ENCODE measurements around the gene ADGRF4.
A peak's percentile ranks its signal among the peaks of the same experiment; 100 is the strongest.

The ADGRF4 gene

GRCh38 chr6:47680051-47680450 lies 18.3 kb upstream of the ADGRF4 start:
- no peak for DNase-seq
- intact Hi-C loops (cut with DNase I): no loop called here

- DNase-seq: no peak
- intact Hi-C loops (cut with DNase I): no loop called here
Measured at GRCh38 chr6:47680724-47681123, 17.7 kb upstream of the ADGRF4 start.

- intact Hi-C loops (cut with DNase I): no loop called here
- peak in 5 of 10 donors; percentile 24 to 86 (median 44) for DNase-seq
Measured at GRCh38 chr6:47681201-47681990, 17.0 kb upstream of the ADGRF4 start.

GRCh38 chr6:47686411-47686810 lies 12.0 kb upstream of the ADGRF4 start:
- DNase-seq: no peak
- intact Hi-C loops (cut with DNase I): no loop called here

GRCh38 chr6:47687432-47687831 lies 10.9 kb upstream of the ADGRF4 start:
- intact Hi-C loops (cut with DNase I): no loop called here
- no peak for DNase-seq

- intact Hi-C loops (cut with DNase I): no loop called here
- DNase-seq: no peak
Measured at GRCh38 chr6:47690214-47690613, 8.2 kb upstream of the ADGRF4 start.

DNA sequence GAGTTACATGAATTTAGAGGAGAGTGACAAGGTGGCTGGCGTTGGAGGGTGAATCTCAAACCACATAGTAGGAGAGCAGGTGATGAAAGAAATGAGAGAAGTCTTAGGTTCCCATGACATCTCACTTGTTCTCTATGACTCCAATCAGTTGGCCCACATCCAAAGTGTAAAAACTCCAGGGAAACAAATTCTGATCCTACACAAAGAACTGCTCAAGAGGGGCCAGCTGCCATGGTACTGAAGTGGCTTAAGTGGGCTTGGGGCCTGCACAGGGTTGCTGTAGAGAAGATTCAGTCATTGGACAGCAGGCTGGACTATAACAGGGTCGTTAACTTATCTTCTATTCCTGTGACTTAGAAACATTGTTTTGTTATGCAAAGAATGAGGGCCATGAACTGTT lies 7.6 kb upstream of the ADGRF4 start:
- intact Hi-C loops (cut with DNase I): no loop called here
- DNase-seq: no peak

DNA sequence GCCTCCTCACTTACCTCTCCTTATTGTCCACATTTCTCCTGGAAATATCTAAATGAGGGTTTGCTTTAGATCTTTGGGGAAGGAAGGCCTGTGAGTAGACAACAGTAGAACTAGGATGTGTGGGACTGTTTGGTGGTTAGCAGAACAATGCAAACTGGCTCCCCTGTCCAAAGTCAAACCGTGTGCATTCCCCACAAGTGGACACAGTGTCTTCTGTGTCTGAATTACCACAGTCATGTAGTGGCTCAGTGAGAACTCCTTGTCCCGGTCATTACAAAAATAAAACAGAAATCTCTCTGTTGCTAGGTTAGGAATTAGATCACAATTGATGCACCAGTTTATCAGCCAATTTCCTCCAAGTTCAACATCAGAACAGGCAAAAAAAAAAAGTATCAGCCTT lies 455 bp upstream of the ADGRF4 start:
- intact Hi-C loops (cut with DNase I): no loop called here
- no peak for DNase-seq

GRCh38 chr6:47700053-47700452 lies 1.7 kb downstream of the ADGRF4 start:
- intact Hi-C loops (cut with DNase I): no loop called here
- peak in 1 of 10 donors; percentile 16 for DNase-seq

DNA sequence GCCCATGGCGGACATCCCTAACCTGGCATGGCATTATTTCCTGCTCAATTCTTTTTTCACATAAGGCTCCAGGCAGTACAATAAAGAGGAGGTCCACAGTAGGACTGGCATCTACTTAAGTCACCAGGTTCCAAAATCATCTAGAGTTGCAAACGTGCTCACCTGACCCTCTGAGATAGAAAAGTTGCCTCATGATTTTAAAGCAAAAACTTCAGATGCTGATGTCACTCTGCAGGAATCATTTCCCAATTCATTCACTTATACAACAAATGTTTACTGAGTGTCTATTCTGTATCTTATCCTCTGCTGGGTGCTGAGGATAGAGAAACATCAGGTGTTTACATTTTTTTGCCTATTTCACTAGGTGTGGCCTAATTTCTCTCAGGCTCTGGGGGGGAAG lies 2.2 kb downstream of the ADGRF4 start:
- intact Hi-C loops (cut with DNase I): no loop called here

GRCh38 chr6:47701363-47701762 lies 3.0 kb downstream of the ADGRF4 start:
- DNase-seq: no peak

More for the DNA sequence above, 2.2 kb downstream of the ADGRF4 start:
- no peak for DNase-seq

GRCh38 chr6:47709160-47709559 lies 10.8 kb downstream of the ADGRF4 start:
- DNase-seq: no peak
- intact Hi-C loops (cut with DNase I): no loop called here

More at GRCh38 chr6:47701363-47701762, 3.0 kb downstream of the ADGRF4 start:
- intact Hi-C loops (cut with DNase I): no loop called here

DNA sequence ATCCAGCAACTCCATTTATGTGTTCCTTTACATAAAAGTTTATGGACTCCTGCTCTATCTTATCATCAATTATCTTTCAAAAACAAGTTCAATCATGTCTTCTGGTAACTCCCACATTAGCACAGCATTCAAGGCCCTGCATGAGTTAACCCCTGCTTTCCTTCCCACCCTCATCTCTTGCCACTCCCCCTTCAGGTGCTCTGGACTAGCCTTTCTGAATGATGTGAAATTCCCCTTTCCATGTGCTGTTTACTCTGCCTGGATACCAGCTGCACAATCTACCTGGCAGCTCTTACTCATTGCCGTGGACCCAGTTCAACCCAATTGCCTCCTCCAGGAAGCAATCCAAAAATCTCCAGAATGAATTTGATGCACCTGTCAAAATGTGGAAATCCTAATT lies 11.9 kb downstream of the ADGRF4 start:
- DNase-seq: no peak
- intact Hi-C loops (cut with DNase I): no loop called here

DNA sequence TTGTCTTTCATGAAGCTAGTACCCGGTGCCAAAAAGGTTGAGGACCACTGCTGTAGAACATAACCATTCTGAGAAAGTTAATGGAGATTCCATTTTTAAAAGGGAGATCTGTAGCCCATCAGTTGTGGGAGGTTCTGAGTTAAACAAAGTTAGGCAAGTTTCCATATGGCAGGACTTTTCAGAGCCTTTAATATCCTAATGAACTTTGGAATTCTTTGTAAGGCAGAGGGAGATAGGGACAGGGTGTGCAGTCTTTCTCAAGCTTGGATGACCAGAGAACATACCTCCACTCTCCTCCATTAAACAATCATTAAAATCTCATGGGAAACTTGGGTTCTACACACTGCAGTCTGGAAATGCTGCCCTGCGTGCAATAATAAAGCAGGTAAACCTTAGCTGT lies 14.8 kb downstream of the ADGRF4 start:
- no peak for DNase-seq
- intact Hi-C loops (cut with DNase I): no loop called here

GRCh38 chr6:47714802-47715201 lies 16.4 kb downstream of the ADGRF4 start:
- no peak for DNase-seq
- intact Hi-C loops (cut with DNase I): no loop called here

DNA sequence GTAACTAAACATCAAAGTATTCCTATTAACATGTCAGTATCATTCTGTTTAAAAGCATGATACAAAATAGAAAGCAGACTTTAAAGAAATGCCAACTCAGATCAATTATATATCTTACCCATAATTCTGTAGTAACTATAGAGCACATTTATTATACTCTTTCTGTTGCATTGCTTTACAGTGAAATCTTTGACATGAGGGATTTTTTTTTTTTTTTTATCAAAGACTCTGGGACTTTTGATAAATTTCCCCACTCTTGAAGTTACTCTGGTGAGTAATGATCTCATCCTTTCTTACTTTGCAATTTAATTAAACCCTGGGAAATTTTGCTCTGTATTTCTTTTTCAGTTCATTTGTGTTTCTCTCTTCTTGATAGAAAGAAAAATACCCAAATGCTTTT lies 17.4 kb downstream of the ADGRF4 start:
- intact Hi-C loops (cut with DNase I): no loop called here

DNA sequence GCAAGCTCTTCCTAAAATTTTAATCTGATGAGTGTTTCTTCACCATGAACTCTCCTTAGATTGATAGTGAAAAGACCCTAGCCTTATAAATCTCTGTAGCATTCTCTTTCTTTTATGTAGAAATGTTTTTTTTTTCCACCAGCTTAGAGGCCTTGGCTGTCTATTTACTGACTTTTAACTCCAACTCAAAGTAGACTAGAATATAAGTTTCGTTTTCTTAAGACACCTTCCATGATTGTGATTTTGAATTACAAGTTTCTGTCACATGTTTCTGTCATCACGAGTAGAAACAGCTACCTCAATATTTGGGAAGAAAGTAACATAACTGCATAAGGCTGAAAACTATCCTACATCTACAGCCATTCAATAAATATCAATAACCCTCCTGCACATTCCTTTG lies 17.8 kb downstream of the ADGRF4 start:
- no peak for DNase-seq
- intact Hi-C loops (cut with DNase I): no loop called here

More for the DNA sequence above, 17.4 kb downstream of the ADGRF4 start:
- DNase-seq: no peak

- DNase-seq: no peak
- intact Hi-C loops (cut with DNase I): no loop called here
Measured at GRCh38 chr6:47718571-47718970, 20.2 kb downstream of the ADGRF4 start.

DNA sequence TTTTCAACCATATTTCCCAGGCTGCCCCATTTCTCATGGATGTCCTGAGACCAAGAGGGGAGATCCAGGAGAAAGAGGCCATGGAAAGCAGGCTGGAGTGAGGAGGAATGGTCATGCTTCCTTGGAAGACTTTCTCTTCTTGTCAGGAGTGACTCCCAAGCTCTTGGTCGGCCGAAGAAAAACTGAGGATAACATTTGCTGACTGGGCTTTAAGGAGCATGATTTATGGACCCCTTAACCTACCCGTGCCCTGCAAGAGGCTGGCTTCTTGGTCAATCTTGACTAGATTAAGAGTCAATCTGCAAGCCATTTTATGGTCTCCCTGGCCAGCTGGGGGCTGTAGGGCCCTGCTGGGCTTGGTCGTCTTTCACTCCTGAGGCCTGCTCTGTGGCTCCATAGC lies 22.8 kb downstream of the ADGRF4 start:
- intact Hi-C loops (cut with DNase I): no loop called here
- DNase-seq: no peak

DNA sequence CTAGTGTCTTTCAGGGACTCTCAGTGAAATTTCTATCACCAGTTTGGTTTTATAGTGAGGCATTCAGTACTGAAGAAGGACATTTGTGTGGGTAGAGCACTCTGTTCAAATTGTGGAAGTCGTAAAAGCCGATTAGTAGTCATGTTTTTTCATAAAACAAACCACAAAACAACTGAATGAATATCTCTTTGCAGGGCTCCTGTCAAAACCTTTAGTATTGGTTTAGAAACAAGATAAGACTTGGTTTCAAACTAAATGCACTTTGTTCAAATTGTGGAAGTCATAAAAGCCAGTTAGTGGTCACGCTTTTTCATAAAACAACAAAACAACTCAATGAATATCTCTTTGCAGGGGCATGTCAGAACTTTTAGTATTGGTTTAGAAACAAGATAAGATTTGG lies 23.8 kb downstream of the ADGRF4 start:
- intact Hi-C loops (cut with DNase I): no loop called here
- no peak for DNase-seq

- intact Hi-C loops (cut with DNase I): no loop called here
- DNase-seq: no peak
Measured at GRCh38 chr6:47724300-47724699, 25.9 kb downstream of the ADGRF4 start.

GRCh38 chr6:47727391-47727790 lies 29.0 kb downstream of the ADGRF4 start:
- intact Hi-C loops (cut with DNase I): no loop called here

GRCh38 chr6:47729019-47729418 lies 30.6 kb downstream of the ADGRF4 start:
- intact Hi-C loops (cut with DNase I): no loop called here
- no peak for DNase-seq

More at GRCh38 chr6:47727391-47727790, 29.0 kb downstream of the ADGRF4 start:
- no peak for DNase-seq

Measured in posterior cingulate gyrus (tissue), 11 donors.